Uterus (tissue), 2 donors: ENCODE measurements around the gene CEACAM6.

Experiments used
- POLR2A ChIP-seq, 2 donors: fragments of 450-650 bp; IDR thresholded peaks; one replicate each; pipeline ENCODE4 v1.6.1; 2016; ENCODE audit warnings: antibody characterized with exemption in 2 of 2, mild to moderate bottlenecking in 1 of 2, moderate library complexity in 1 of 2
- TF ChIP-seq, protein P1 (sequence below), 4 experiments: fragments of 200-600 bp in 2 of 4; fragments of 450-650 bp in 2 of 4; sonication (generic) in 2 of 4; IDR thresholded peaks; one replicate each; pipeline ENCODE4 v1.5.1; 2016 to 2019; ENCODE audit warnings: antibody characterized with exemption in 4 of 4, mild to moderate bottlenecking in 2 of 4, moderate library complexity in 1 of 4

DNA sequence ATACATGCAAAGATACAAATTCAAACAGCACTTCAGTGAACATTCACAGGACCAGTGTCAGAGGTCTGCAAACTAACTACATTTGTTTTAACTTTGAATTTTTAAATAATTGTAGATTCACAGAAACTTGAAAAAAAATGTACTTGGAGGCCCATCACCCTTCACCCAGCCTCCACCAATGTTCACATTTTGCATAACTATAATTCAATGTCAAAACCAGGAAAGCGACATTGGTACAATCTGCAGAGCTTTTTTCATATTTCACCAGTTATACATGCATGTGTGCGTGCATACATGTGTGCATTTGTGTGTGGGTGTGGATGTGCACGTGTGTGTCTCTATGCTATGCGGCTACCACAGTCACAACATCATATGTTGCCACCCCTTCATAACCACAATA, 60.0 kb downstream of the CEACAM6 start:
- TF ChIP-seq, protein P1, sequence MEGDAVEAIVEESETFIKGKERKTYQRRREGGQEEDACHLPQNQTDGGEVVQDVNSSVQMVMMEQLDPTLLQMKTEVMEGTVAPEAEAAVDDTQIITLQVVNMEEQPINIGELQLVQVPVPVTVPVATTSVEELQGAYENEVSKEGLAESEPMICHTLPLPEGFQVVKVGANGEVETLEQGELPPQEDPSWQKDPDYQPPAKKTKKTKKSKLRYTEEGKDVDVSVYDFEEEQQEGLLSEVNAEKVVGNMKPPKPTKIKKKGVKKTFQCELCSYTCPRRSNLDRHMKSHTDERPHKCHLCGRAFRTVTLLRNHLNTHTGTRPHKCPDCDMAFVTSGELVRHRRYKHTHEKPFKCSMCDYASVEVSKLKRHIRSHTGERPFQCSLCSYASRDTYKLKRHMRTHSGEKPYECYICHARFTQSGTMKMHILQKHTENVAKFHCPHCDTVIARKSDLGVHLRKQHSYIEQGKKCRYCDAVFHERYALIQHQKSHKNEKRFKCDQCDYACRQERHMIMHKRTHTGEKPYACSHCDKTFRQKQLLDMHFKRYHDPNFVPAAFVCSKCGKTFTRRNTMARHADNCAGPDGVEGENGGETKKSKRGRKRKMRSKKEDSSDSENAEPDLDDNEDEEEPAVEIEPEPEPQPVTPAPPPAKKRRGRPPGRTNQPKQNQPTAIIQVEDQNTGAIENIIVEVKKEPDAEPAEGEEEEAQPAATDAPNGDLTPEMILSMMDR (IDR thresholded peaks at IDR 0.05): no peak
- TF ChIP-seq POLR2A (IDR thresholded peaks at IDR 0.05): no peak
